Measurements from ENCODE around the gene ATG2B. TPM values are rescaled to one million over a fixed set of nuclear protein-coding genes. Genes with fewer than 3 reads are reported as not detected.
A peak's percentile ranks its signal among the peaks of the same experiment; 100 is the strongest.

The ATG2B gene
- total and polyA plus RNA-seq, 2 of the 4 experiments (the other 2 are of a cell fraction) = 6.9 to 22.0 TPM

- H4K5ac ChIP-seq (ENCODE audit: low read depth, low read length) = no peak overlapping the region
- peak overlapping the region; percentile 46; the same call in 1 of the 2 replicates for H3K56ac ChIP-seq (ENCODE audit: extremely low read depth, insufficient read depth, low read length)
- H3K4me3 ChIP-seq (ENCODE audit: insufficient read depth, low read depth, low read length) = peak overlapping the region; percentile 95
- WGBS, 2 experiments (ENCODE audit: extremely low coverage in 2 of 2, insufficient read length in 1 of 2) = 0% methylated on average over 15 of the region's 79 CpGs; no CpG with 5 or more reads in 1 of the 2 experiments
- peak overlapping the region; percentile 4 for H2AK9ac ChIP-seq (replicated peaks; ENCODE audit: low read depth, low read length, poor library complexity)
- H2AK5ac ChIP-seq (ENCODE audit: low read depth, low read length) = no peak overlapping the region
- H2BK15ac ChIP-seq (ENCODE audit: low read depth, low read length) = no peak overlapping the region
- no peaks in the 10 kb centered on the region for H3K9me3 ChIP-seq (ENCODE audit: control insufficient read depth, insufficient read depth, low read length)
- H3K14ac ChIP-seq (replicated peaks; ENCODE audit: low read depth, low read length) = no peak overlapping the region
- peak; percentile 90 for DNase-seq
- H3K9ac ChIP-seq (ENCODE audit: low read depth, low read length) = peak overlapping the region; percentile 15
- dilution Hi-C loops (cut with HindIII; ENCODE audit: low sequenced_read_pairs, unreplicated experiment) = no loop called here
- intact Hi-C loops (cut with micrococcal nuclease) = no loop called here
- no peaks in the 10 kb centered on the region for H4K20me1 ChIP-seq (ENCODE audit: insufficient read depth, low read length)
- H3K4me1 ChIP-seq (ENCODE audit: control insufficient read depth, insufficient read depth, low read length) = peaks cover 2% of the 10 kb centered on the region; the same call in 1 of the 2 replicates
- peak overlapping the region in 1 of 2 experiments; percentile 42; a peak in 1 of 4 replicates for H4K8ac ChIP-seq (ENCODE audit: low read depth in 2 of 2, low read length in 2 of 2)
- H3K4ac ChIP-seq (ENCODE audit: low read depth, low read length) = no peak overlapping the region
- 0 out of 2 replicates have a peak overlapping the region, but pooled peaks have one; percentile 1 for H3K23ac ChIP-seq (ENCODE audit: low read depth, low read length)
- H2BK5ac ChIP-seq (ENCODE audit: low read depth, low read length, poor library complexity, severe bottlenecking) = no peak overlapping the region
- no peaks in the 10 kb centered on the region; the same call in 1 of the 2 replicates for H3K27me3 ChIP-seq (ENCODE audit: control insufficient read depth, insufficient read depth, low read length)
- H3K79me1 ChIP-seq (ENCODE audit: low read depth in 1 of 2, low read length in 2 of 2) = no peaks in the 10 kb centered on the region
- no peak for TF ChIP-seq FOS (IDR thresholded peaks at IDR 0.05; ENCODE audit: low read depth, low read length)
- no peak for TF ChIP-seq CHD1 (IDR thresholded peaks at IDR 0.05; ENCODE audit: low read depth, low read length)
- peak; percentile 51; the same call in 1 of the 2 replicates for TF ChIP-seq POLR2A (IDR thresholded peaks at IDR 0.05; ENCODE audit: low read depth, low read length)
- no peak for TF ChIP-seq MAFK (IDR thresholded peaks at IDR 0.05; ENCODE audit: low read depth, low read length)
- TF ChIP-seq ELK1 (IDR thresholded peaks at IDR 0.05; ENCODE audit: borderline replicate concordance, low read depth, low read length) = no peak
- no peak for TF ChIP-seq CTCF (conservative IDR thresholded peaks at IDR 0.05; ENCODE audit: low read depth, low read length)
- no peak for TF ChIP-seq RAD21 (IDR thresholded peaks at IDR 0.05; ENCODE audit: low read length)
- peak; percentile 88; the same call in 1 of the 2 replicates for TF ChIP-seq MAZ (IDR thresholded peaks at IDR 0.05; ENCODE audit: borderline replicate concordance, low read depth, low read length)
- no peak for TF ChIP-seq CEBPB (IDR thresholded peaks at IDR 0.05; ENCODE audit: low read depth, low read length)
- 0 out of 2 replicates have a peak, but pooled peaks have one; percentile 2 for TF ChIP-seq BHLHE40 (IDR thresholded peaks at IDR 0.05; ENCODE audit: low read depth, low read length)
- TF ChIP-seq USF2 (IDR thresholded peaks at IDR 0.05; ENCODE audit: low read depth, low read length) = peak; percentile 71
- TF ChIP-seq RCOR1 (IDR thresholded peaks at IDR 0.05; ENCODE audit: insufficient replicate concordance, low read length) = no peak
- no peak for TF ChIP-seq NFE2L2 (IDR thresholded peaks at IDR 0.05; ENCODE audit: low read depth, low read length)
- peak; percentile 79 for TF ChIP-seq MXI1 (IDR thresholded peaks at IDR 0.05; ENCODE audit: borderline replicate concordance, low read depth, low read length)
- in situ Hi-C loops (cut with MboI; ENCODE audit: low sequenced_read_pairs) = no loop called here
- ATAC-seq (ENCODE audit: low read depth) = peak; percentile 99
- BruUV-seq (replicated peaks) = no TSS peak
- H3K4me2 ChIP-seq (ENCODE audit: low read depth, low read length) = peak overlapping the region; percentile 98
- H2AFZ ChIP-seq (replicated peaks; ENCODE audit: low read length, poor library complexity) = peak overlapping the region; percentile 98
- peak overlapping the region; percentile 41; the same call in 1 of the 2 replicates for H3K27ac ChIP-seq (ENCODE audit: insufficient read depth, low read length)
- CTCF ChIA-PET = interaction anchor here (0.7 kb wide), 1 partner anchor 9 kb away, joined by 3 read pairs; no protein-coding TSS in a partner anchor
- no peaks in the 10 kb centered on the region for H3K9me1 ChIP-seq (ENCODE audit: insufficient read depth, low read length)
- H2BK120ac ChIP-seq (ENCODE audit: low read depth, low read length) = no peak overlapping the region
- no peak overlapping the region for H3K18ac ChIP-seq (ENCODE audit: low read depth, low read length)
- POLR2A ChIA-PET (ENCODE audit: unreplicated experiment) = no interaction called here
- no peak overlapping the region for H2BK20ac ChIP-seq (ENCODE audit: low read depth, low read length)
- H4K91ac ChIP-seq (ENCODE audit: insufficient read depth, low read depth, low read length) = no peak overlapping the region
- no peaks in the 10 kb centered on the region for H3K36me3 ChIP-seq (ENCODE audit: control insufficient read depth, insufficient read depth, low read length)
Observed at GRCh38 chr14:96391293-96392118, 28.4 kb upstream of the ATG2B start.

Data from IMR-90 (cell line).